ENCODE measurements around the gene KCNG1.

The KCNG1 gene

DNA sequence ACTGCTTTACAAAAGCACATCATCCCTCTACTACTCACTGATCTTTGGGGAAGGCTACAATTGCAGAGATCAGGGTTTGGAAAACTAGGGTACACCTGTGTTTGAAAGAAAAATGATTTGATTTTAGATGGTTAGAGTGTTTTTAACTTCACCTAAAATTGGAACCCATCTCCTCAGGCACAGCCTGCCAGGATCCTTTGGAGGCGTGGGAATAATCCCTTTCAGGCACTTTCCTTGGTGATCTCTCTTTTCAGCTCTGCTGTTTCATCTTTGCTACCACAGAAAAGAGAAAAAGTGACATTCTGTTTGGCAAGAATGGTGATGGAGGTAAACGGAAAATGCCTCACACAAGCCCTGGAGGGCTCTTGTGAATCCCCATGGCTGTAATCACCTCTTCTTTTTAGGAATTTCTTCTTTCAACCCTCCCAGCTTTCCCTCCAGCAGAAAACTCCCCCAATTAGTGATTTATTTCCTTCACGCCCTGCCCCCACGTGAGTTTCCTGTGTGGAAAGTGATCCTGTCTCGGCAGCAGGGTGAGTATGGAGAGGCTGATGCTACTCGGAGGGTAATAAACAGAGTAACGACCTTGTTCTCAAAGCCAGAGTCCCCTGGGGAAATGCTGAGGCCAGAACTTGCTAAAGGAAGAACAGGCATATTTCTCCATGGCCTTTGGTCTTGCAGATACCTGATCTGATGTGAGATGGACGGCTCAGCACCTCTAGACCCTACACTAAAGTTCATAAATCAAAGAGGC lies 9.2 kb downstream of the KCNG1 start:
- DNase-seq (ENCODE audit: low read depth in 3 of 3) = no peak

DNA sequence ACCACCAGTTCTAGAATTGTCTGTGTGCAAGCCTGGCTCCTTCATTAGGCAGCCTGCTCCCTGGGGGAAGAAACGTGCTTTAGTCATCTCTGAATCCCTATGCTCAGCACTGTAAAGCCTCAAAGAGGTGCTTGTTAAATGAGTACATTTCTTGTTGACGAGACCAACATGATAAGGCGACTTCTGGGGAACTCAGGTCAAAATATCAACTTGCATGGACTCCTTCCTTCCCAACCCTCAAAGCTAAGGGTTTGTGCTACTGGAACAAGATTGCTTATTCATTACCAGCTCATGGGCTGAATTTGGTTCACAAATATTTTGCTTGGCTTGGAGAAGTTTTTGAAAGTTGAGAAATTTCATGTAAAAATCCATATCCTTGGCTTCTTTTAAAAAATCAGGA lies 10.6 kb downstream of the KCNG1 start:
- no peak for DNase-seq (ENCODE audit: low read depth in 3 of 3)

GRCh38 chr20:51011479-51011878 lies 11.4 kb downstream of the KCNG1 start:
- DNase-seq (ENCODE audit: low read depth in 3 of 3) = no peak

- DNase-seq (ENCODE audit: low read depth in 3 of 3) = no peak
Observed at GRCh38 chr20:51010932-51011331, 12.0 kb downstream of the KCNG1 start.

GRCh38 chr20:51010043-51010365 lies 12.9 kb downstream of the KCNG1 start:
- no peak for DNase-seq (ENCODE audit: low read depth in 3 of 3)

DNA sequence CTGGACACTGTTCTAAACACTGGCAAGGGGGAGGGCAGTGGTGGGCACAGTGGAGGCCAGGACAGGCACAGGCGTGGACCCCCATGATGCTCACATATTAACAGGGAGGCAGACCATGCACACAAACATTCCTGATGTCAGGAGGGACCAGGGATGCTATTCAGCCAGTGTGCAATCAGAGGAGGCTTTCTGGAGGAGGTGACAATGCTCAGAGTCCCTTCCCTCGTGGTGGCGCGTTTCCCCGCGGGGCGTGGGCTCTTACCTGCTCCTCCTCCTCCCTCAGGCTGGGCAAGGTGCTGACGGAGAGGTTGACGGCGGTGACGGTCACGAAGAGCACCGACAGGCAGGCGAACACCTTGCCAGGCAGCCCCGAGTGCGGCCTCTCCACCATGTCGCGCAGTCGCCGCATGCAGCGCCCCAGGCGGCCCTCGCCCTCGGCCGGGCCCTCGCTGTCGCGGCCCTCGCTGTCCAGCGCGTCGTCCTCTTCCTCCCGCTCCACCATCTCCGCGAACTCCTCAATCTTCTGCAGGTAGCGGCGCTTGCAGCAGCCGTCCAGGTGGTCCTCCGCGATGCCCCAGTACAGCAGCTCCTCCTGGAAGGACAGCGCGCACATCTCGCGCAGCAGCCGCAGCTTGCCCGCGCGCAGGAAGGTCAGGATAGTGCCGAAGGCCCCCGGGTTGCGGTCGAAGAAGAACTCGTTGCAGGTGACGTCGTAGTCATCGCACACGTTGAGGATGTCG lies 13.4 kb downstream of the KCNG1 start:
- no peak for DNase-seq (ENCODE audit: low read depth in 3 of 3)

DNA sequence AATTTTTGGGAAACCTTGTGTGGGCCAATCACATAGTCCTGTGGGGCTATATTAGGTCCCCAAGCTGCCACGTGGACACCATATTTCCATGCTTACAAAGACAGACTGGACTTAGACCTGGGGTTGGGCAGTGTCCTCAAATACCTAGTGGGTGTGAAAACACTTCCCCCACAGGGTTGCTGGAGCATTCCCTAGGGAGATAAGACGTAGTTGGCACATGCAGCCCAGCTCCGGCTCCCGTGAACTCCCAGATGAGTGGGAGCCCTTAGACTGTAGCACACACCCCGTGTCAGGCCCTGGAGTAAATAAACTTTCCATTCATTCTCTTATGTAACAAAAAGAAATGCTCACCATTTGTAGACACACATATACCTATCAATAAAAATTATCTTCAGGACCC lies 14.2 kb downstream of the KCNG1 start:
- no peak for DNase-seq (ENCODE audit: low read depth in 3 of 3)

GRCh38 chr20:51005214-51005613 lies 17.7 kb downstream of the KCNG1 start:
- no peak for DNase-seq (ENCODE audit: low read depth in 3 of 3)

DNA sequence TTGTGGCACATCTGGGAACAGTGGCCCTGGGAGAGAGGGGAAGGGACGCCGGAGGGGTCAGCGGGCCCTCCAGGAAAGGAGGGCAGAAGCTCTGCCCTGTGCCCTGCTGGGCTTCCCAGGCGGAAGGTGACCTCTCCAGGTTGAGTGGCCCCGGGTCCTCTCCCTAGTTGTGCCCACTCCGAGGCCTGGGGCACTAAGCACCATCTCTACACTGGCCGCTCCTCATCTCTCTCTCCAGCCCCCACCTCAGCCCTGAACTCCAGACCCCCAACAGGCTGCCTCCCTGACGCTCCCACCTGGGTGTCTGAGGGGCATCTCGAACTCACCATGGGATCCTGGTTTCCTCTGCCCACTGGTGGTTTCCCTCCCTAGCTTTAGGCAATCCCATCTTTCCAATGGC lies 18.1 kb downstream of the KCNG1 start:
- DNase-seq (ENCODE audit: low read depth in 3 of 3) = no peak

- DNase-seq (ENCODE audit: low read depth in 3 of 3) = no peak
Observed at GRCh38 chr20:51004305-51004727, 18.6 kb downstream of the KCNG1 start.

DNA sequence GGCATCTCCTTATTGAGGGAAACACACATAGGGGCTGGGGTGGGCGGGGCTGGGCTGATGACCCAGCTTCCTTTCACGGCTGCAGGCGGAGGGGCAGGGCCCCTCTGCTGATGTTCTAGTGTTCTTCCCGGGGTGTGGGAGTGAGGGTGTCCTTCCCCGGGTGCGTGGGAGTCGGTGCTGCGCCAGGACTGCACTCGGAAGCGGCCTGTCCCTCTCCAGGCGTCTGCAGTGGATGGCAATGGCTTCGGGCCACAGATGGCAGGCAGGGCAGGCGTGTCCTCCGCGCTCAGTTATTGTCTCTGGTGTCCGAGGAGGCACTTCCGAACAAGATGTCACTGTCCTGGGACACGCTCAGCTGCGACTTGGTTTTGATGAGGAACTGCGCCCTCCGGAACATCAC lies 19.2 kb downstream of the KCNG1 start:
- no peak for DNase-seq (ENCODE audit: low read depth in 3 of 3)

- DNase-seq (ENCODE audit: low read depth in 3 of 3) = no peak
Observed at GRCh38 chr20:51002633-51003032, 20.3 kb downstream of the KCNG1 start.

GRCh38 chr20:51001430-51002265 lies 21.3 kb downstream of the KCNG1 start:
- DNase-seq (ENCODE audit: low read depth in 3 of 3) = no peak

DNA sequence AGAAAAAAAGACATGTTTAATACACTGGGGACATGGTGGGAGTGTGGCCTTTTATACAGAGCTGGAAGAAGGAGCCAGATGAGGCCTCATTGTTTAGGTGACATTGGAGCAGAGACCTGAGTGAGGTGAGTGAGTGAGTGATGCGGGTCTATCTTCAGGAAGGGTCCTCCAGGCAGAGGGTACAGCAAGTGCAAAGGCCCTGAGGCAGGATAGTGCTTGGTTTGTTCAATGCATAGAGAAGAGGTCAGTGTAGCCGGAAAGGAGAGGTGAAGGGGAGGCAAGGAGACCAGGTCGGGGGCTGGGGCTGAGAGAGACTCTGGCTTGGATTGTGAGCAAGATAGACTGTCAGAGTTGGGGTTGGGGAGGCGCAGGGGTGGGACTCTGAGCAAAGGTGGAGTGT lies 23.6 kb downstream of the KCNG1 start:
- DNase-seq (ENCODE audit: low read depth in 3 of 3) = no peak

DNA sequence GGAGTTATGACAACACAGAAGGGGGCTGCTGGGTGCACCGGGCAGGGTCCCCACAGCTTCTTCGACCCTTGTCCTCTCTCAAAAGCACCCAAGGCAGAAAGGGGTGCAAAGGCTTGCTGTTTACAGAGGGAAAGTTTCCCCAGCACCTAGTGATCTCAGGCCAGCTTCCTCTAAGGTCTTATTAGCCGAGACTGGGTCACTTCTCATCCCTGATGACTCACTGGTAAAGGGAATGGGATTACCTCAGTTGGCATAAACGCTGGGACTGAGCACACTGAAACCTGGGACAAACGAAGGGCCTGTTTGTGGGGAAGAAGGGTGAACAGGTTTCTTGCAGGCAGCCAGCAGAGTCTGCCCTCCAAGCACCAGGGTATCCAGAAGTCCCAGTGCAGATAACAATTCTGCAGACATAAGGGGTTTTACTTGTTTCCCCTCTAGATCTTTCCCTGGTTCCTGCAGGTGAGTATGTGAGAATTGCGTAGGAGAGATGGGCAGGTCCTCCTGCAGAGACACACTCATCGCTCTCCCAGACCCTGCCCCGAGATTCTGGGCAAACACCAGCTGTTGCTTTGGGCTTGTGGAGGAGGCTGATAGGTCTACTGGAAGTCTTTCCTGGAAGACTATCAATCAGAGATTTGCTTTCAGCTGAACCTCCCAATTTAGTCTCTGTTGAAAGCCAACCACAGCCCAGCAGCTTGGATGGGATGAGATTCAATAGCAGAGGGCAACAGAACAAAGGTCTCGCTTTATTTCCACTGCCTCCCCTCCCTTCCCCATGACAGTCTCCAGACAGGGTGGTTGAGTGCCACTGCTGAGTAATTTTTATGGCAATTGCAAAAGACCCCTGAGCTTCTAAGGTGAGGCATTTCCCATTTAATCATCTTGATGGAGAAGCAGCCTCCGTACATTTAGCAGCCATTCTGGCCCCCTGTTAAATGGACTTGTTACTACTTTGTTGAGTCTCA lies 25.7 kb downstream of the KCNG1 start:
- DNase-seq (ENCODE audit: low read depth in 3 of 3) = no peak

DNA sequence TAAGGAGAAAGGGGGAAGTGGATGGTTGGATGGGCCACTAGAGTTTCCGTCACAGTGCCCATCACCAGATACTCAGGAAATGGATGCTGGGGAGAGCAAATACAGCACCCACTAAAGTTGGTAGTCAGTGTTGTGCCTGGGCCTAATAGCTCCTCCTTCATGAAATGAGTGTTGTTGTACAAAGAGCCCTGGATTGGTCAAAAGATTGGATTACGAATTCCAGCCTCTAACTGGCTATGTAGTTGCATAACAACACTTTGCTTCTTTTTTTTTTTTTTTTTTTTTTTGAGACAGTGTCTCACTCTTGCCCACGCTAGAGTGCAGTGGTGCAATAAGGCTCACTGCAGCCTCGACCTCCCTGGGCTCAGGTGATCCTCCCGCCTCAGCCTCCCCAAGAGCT lies 27.4 kb downstream of the KCNG1 start:
- no peak for DNase-seq (ENCODE audit: low read depth in 3 of 3)

DNA sequence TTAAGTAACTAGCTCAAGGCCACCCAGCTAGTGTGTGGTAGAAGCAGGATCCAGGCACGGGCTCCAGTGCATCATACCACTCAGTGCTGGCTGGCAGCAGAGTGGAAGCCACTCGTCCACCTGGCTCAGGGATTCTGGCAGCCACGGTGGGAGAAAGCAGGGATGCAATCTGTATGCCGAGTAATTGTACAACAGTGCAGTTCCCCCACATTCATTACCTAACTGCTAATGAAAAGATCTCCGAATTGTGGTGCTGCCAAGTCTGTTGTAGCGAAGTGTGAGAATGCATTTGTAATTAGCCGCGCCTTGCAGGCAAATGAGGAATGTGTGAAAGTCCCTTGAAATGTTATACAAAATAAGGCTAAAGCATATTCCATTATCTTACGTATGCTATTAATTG lies 29.0 kb downstream of the KCNG1 start:
- DNase-seq (ENCODE audit: low read depth in 3 of 3) = no peak

DNA sequence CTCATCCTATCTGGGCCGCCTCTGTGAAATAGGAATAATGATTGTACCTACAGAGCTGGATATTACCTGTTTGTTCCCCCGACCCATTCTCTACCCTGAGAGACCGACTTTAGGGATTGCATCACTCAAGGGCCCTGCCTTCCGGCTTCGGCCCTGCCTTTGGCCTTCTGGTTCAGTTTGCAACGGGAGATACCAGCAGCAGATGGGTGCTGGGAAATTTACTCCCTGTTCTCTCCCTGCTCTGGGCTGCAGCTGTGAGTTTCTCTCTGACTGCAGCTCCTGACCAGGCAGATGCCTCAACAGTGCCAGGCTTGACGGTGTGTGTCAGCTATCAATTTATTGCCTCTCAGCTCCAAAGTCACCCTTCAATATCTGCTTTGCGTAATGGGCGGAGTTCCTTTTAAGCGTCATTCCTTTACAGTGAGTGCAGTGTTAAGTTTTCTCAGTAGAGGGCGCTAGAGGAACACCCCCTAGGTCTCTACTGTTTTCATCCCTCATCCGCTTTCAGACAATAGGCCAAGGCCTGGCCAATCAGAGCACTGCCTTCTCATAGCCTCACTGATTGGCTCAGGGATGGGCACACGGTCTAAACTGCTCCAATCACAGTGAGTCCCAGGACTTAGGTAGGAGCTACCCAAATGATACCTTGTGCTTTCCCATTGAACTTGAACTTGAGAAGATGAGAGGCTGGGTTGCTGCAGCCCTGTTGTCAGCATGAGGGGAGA lies 30.0 kb downstream of the KCNG1 start:
- no peak for DNase-seq (ENCODE audit: low read depth in 3 of 3)

DNA sequence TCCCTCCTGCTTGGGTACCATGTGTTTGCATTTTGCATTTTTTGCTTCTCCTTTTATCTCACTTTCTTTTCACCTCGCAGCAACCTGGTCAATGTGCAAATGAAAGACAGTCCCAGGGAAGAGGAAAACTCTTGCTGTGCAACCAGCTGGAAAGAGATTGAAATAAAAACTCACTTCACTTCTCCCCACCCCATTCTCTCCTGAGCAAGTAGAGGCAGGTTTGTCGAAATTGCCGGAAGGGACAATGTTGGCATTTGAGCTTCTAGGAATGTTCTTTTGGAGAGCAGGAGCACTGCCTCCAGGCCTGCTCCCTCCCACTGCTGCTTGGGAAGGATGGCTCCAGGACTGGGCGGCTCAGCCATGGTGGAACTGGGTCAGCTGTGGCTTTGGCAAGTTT lies 30.6 kb downstream of the KCNG1 start:
- DNase-seq (ENCODE audit: low read depth in 3 of 3) = no peak

GRCh38 chr20:50991076-50991475 lies 31.8 kb downstream of the KCNG1 start:
- DNase-seq (ENCODE audit: low read depth in 3 of 3) = no peak

Data from stimulated activated CD4-positive, alpha-beta T cell treated with anti-CD3 and anti-CD28 coated beads, TNF-alpha, amount 100 ng/mL, for 4 hours (primary cell).